HG03457 (cell line): ENCODE data around the gene TBC1D10A.

Source experiments
- ATAC-seq: cut with Tn5 transposase; IDR thresholded peaks from one replicate; pipeline ENCODE4 v1.9.1; 2021; ENCODE audit warnings: moderate number of reproducible peaks; ENCODE audit not compliant: unreplicated experiment

TBC1D10A gene

GRCh38 chr22:30326706-30327362, at the start of gene TBC1D10A:
Gene TBC1D10A, minus strand, starts transcription at chr22:30326941. Its CDS starts 60 bp downstream, at chr22:30326881.
- peak; percentile 70 for ATAC-seq

DNA sequence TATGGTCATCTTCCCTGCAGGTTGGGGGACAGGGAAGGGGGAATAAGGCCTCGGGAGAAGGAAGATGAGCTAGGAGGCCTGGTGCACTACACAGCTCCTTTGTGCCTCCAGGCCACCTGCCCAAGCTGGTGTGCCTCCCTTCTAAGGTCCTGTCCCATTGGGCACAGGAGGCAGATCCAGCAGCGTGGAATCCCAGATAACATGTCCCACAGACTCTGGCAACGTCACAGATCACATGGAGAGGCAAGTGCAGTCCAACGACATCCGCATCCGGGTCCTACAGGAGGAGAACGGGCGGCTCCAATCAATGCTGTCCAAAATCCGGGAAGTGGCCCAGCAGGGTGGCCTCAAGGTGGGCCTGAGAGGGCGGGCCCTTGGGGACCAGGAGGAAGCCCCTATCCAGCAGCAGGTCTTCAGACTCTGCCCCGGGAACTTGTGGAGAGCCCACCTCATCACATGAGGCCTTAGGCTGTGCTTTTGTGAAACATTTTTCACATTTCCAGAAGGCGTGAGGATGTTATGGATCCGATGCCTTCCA, 48.6 kb upstream of the TBC1D10A start:
- ATAC-seq: no peak

DNA sequence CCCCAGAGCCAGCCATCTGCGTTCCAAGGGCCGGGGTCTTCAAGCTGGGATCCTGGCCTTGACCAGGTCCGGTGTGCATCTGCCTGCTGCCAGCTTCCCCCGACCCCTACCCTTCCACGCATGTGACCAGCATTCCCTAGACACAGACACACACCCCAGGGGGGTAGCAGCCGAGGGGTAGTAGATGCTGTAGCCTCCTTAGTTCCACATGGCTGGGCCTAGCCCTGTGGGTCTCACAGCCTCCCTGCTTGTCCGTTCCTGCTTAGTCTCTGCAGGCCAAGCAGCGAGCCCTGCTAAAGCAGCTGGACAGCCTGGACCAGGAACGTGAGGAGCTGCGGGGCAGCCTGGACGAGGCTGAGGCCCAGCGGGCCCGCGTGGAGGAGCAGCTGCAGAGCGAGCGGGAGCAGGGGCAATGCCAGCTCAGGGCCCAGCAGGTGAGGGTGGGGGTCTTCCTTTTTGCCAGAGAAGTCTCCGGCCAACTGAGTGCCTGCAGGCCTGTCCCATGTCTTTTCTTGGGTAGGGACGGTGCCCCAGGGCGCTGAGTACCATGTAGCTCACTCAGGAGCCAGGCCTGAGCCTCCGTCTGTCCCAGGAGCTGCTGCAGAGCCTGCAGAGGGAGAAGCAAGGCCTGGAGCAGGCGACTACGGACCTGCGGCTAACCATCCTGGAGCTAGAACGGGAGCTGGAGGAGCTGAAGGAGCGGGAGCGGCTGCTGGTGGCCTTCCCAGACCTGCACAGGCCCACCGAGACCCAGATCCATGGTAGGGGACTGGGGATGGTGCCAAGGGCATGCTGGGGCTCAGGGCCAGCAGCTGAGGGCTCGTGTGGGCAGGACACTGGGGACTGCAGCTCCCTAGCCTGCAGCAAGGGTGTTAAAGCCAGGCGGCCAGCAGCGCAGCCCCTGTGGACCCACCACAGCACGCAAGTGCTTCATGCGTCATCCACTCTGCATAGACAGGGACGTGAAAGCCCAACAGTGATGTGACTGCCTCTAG, 46.9 kb upstream of the TBC1D10A start:
- no peak for ATAC-seq

DNA sequence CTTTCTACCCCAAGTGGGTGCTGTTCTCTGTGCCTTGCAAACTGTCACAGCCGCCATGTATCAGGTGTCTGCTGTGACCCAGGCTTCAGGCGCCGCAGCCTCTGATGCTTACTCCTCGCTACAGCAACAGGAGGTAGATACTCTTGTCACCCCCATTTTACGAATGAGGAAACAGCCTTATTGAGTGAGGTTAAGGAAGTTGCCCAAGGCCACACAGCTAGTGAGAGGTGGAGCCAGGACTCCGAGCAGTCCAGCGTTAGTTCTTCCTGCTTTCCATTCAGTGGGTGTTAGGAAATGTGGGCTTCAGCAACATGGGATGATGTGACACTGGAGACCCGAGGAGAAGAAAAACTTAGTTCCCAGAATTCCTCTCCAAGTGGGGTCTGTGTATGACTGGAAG, 46.2 kb upstream of the TBC1D10A start:
- ATAC-seq: no peak

DNA sequence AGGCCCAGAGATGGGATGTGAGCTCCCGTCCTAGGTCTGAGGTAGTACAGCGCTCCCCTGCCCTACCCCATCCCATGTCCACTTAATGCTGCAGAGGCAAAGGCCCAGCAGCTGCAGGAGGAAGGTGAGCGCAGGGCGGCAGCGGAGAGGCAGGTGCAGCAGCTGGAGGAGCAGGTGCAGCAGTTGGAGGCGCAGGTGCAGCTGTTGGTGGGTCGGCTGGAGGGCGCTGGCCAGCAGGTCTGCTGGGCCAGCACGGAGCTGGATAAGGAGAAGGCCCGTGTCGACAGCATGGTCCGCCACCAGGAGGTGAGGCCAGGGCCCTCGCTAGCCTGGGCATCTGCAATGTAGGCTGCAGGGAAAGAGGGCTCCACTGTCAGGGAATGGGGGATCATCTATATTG, 45.2 kb upstream of the TBC1D10A start:
- ATAC-seq: no peak

GRCh38 chr22:30371321-30371720, 44.6 kb upstream of the TBC1D10A start:
- ATAC-seq: no peak

GRCh38 chr22:30370641-30371230, 44.0 kb upstream of the TBC1D10A start:
- ATAC-seq: no peak

GRCh38 chr22:30368420-30368819, 41.7 kb upstream of the TBC1D10A start:
- no peak for ATAC-seq

- no peak for ATAC-seq
Measured at GRCh38 chr22:30365891-30366290, 39.1 kb upstream of the TBC1D10A start.

DNA sequence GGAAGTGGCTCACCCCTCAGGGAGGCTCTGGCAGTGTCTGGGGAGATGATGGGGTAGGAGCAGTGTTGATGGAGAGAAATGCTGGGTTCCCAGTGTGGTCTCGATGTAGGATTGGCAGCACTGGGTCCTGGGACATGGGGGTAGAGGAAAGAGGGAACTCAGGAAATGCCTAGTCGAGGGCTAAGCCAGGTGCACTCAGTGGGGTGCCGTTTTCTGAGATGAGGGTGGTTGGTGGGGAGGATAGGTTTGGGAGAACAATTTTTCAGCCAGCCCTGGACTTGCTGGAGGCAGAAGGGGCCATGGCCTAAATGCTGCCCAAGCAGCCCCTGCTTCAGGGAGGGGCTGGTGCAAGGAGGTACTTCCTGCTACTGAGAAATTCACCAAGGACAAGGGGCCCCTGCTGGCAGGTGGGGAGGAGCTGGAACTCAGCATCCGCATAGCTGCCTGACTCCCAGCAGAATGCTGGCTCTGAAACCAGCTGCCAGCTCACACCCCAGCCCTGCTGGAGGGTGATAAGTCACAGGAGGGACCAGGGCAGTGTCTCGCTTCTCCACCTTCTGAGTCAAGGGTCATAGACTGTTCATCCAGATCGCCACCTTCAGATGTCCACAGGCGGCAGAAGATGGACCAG, 36.0 kb upstream of the TBC1D10A start:
- ATAC-seq: no peak

- ATAC-seq: no peak
Measured at GRCh38 chr22:30361916-30362650, 35.3 kb upstream of the TBC1D10A start.

DNA sequence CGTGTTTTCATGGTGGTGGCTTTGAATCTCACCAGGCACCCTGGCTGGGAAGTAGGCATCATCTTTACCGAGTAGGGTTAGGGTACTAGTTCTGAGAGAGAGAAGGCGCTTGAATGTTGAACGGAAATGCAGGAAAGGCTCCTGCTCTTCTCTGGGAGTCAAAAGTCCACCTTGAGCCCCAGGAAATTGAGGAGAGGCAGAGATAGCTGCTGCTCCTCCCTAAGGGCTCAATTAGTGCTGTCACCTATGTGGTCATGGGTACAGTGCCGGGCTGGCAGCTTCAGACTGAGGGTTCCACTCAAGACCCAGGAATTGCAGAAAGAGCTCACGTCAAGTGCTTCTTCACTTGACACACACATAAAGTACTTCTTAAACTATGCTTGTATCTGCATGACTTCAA, 31.8 kb upstream of the TBC1D10A start:
- no peak for ATAC-seq

DNA sequence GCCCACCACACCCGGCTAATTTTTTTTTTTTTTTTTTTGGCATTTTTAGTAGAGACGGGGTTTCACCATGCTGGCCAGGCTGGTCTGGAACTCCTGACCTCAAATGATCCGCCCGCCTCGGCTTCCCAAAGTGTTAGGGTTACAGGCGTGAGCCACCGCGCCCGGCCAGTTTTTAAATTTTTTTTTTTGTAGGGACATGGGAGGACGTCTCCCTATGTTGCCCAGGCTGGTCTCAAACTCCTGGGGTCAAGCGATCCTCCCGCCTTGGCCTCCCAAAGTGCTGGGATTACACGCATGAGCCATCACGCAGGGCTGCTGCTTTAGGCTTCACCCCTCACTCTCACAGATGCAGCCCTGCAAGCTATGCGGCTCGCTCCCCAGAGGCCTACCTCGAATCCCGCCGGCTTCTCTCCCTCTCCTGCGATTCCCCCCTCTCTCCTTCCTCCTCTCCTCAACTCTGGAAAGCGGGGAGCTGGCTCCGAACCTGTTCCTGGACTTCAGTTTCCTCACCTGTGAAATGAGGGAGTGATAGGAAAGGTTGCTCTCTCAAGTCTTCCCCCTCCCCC, 31.0 kb upstream of the TBC1D10A start:
- ATAC-seq: no peak

DNA sequence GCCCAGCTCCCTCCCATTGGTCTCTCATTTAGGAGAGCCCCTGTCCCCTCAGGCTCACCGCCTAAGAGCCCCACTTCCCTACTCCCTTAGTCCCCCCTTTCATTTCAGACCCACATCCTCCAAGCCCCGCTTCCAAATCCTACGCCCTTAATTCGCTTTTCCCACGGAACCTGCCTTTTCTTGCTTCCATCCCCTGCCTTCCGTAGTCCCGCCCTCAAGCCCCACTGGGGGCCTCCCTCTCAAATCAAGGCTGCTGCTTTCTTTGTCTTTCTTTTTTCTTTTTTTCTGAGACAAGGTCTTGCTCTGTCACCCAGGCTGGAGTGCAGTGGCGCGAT, 30.5 kb upstream of the TBC1D10A start:
- ATAC-seq: no peak

DNA sequence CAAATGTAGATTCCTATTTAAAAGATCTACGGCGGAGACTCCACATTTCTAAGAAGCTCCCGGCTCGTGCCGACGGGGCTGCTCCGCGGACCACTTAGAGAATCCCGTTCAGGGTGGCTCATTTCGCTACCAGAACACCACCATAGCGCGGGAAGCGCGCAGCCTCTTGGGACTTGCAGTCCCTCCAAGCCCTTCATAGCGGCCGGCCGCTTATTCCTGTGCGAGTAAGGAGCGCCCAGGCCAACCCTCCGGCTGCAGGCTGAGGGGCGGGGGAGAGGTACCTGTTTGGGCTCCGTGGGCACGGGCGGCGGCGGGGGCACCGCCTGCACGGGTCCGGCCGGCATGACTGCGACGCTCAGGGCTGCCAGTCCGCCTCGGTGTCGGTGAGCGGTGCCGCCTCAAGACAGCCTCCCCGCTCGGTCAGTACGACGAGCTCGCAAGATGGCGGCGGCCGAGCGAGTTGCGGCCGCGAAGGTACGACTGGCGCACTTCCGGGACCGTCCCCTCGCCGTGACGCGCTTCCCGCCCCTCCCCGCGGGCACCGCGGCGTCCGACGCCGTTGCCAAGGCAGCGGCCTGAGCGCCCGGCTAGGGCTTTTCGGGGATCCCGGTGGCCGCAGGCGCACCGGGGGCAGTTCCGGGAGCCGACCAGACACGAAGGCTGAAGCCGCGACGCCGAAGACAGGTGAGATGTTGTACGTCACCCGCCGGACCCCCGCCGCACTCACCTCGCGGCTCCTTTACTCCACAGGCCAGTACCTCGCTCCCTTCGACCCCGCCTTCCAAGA, 29.9 kb upstream of the TBC1D10A start, which contains the start of the genes CCDC157 and SF3A1:
Gene CCDC157 (plus strand): TSS at position 559 of the 787 bp plus-strand sequence. CDS start 8,994 bp downstream, outside the sequence.
Gene SF3A1 (minus strand): TSS at position 446 of the 787 bp plus-strand sequence. CDS start 102 bp downstream, at position 344.
- ATAC-seq: peak; percentile 89

GRCh38 chr22:30354644-30355043, 27.9 kb upstream of the TBC1D10A start:
- no peak for ATAC-seq

- no peak for ATAC-seq
Measured at GRCh38 chr22:30351226-30351625, 24.5 kb upstream of the TBC1D10A start.

GRCh38 chr22:30348809-30349208, 22.1 kb upstream of the TBC1D10A start:
- no peak for ATAC-seq

DNA sequence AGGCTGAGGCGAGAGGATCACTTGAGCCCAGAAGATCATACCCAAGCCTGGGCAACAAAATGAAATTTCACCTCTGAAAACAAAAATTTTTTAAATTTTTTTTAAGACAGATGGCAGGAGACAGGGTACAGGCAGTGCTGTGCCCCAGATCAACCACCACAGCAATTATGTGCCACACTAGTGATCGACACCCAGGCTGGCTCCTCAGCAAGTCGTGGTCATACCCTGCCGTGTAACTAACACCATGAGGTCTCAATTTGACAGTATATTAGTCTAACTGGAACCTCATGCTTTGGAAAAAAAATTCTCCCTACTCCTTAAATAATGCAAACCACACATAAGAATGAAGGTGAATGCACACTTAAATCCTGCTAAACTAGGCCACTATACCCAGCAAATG, 21.7 kb upstream of the TBC1D10A start:
- no peak for ATAC-seq
